ENCODE data around the gene CNST.

CNST gene

DNA sequence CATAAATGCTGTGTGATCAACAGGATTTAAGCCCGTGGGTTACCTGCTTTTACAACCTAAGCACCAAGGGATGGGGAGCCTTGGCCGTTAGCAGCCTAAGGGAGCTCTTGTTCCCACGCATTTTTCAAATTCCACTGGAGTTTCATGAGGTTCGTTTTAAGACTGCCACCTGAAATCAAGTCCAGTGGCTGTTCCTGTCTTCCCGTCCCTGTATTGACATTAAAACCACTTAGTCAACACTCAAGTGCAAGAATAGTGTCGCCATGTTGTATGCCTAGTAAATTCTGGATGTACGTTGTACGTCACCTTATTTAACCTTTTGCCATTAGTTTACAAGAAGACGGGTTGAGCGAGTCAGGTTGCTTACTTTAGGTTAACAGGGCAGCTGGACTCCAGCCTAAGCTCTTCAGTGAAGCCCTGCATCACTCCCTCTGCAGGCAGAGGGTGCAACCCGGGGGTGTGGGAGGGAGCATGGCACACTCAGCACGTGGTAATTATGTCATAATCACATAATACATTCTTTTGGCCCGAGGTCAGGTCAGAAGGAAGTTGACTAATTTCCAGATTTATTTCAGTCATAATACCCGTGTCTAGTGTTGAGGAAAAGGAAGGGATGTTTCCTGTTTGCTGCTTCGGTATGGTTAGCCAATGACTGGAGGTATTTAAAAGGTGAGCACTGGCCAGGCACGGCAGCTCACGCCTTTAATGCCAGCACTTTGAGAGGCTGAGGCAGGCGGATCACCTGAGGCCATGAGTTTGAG lies 42.5 kb downstream of the CNST start:
- H2BK120ac ChIP-seq (ENCODE audit: low read depth, low read length), result no peak overlapping the region
- peak; percentile 76 for DNase-seq
- H3K4me2 ChIP-seq (ENCODE audit: low read length), result no peak overlapping the region
- H2BK5ac ChIP-seq (ENCODE audit: low read length), result no peak overlapping the region
- H3K9ac ChIP-seq (ENCODE audit: low read length), result no peak overlapping the region
- H3K79me1 ChIP-seq (ENCODE audit: low read length), result peaks cover 5% of the 10 kb centered on the region
- H3K36me3 ChIP-seq (ENCODE audit: control insufficient read depth, insufficient read depth, low read length), result no peaks in the 10 kb centered on the region
- H3K4me3 ChIP-seq (ENCODE audit: low read length), result no peak overlapping the region
- H3K79me2 ChIP-seq (ENCODE audit: control insufficient read depth, insufficient read depth, low read length), result no peaks in the 10 kb centered on the region
- H3K56ac ChIP-seq (ENCODE audit: low read length), result no peak overlapping the region
- no peak overlapping the region for H4K5ac ChIP-seq (ENCODE audit: low read length)
- no peak overlapping the region for H3K4ac ChIP-seq (ENCODE audit: low read depth, low read length)
- no CpG with 5 or more reads among the region's 18 CpGs for WGBS (ENCODE audit: extremely low coverage, insufficient coverage, low lambda C conversion rate)
- H2BK15ac ChIP-seq (replicated peaks; ENCODE audit: low read depth), result no peak overlapping the region
- no peak overlapping the region for H2AK5ac ChIP-seq (ENCODE audit: low read length)
- no peak overlapping the region for H3K23ac ChIP-seq (ENCODE audit: low read length)
- H3K18ac ChIP-seq (ENCODE audit: low read length), result no peak overlapping the region
- H3K4me1 ChIP-seq (ENCODE audit: control insufficient read depth, low read depth, low read length), result peaks cover 3% of the 10 kb centered on the region
- H3K27ac ChIP-seq (ENCODE audit: low read depth, low read length), result no peak overlapping the region
- H4K8ac ChIP-seq (ENCODE audit: low read depth, low read length), result no peak overlapping the region
- H3K27me3 ChIP-seq (ENCODE audit: insufficient read depth, low read length, poor library complexity), result no peaks in the 10 kb centered on the region

GRCh38 chr1:246609632-246610031 lies 43.4 kb downstream of the CNST start:
- H3K23ac ChIP-seq (ENCODE audit: low read length), result no peak overlapping the region
- H3K27ac ChIP-seq (ENCODE audit: low read depth, low read length), result no peak overlapping the region

DNA sequence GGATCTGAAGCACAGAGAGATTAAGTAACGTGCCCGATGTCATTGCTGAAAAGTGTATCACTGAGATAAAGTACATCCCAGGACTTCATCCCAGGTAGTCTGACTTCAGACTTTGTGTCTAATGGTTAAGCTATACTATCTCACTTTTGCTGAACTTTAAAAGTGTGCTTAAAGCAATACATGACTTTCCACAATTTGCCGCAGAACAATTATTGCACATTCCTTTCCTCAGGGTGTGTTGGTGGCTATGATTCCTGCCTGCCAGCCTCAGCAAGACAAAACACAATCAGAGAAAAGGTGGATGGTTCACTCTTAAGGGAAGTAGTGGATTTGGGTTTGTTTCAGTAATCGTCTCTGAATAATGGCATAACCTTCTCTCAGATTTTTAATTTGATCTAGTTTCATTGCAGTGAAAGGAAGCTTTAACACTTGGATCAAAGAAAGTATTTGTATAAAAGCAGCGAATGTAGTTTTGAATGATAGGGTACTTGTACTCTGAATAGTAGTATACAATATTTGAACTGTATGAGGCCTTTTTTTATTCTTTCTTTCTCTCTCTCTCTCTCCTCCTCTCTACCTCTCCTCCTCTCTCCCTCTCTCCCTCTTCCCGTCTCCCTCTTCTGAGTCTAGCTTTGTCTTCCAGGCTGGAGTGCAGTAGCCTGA lies 47.0 kb downstream of the CNST start:
- peaks cover 5% of the 10 kb centered on the region for H3K79me1 ChIP-seq (ENCODE audit: low read length)
- H3K56ac ChIP-seq (ENCODE audit: low read length), result no peak overlapping the region
- H4K8ac ChIP-seq (ENCODE audit: low read depth, low read length), result no peak overlapping the region
- no peak for DNase-seq
- peaks cover 3% of the 10 kb centered on the region for H3K4me1 ChIP-seq (ENCODE audit: control insufficient read depth, low read depth, low read length)
- no peaks in the 10 kb centered on the region for H3K36me3 ChIP-seq (ENCODE audit: control insufficient read depth, insufficient read depth, low read length)
- no peak overlapping the region for H3K23ac ChIP-seq (ENCODE audit: low read length)
- H2BK15ac ChIP-seq (replicated peaks; ENCODE audit: low read depth), result no peak overlapping the region
- H3K27ac ChIP-seq (ENCODE audit: low read depth, low read length), result no peak overlapping the region
- no peak overlapping the region for H3K4me3 ChIP-seq (ENCODE audit: low read length)
- no peak overlapping the region for H4K5ac ChIP-seq (ENCODE audit: low read length)
- no peak overlapping the region for H3K9ac ChIP-seq (ENCODE audit: low read length)
- H2AK5ac ChIP-seq (ENCODE audit: low read length), result no peak overlapping the region
- no peak overlapping the region for H2BK5ac ChIP-seq (ENCODE audit: low read length)
- WGBS (ENCODE audit: extremely low coverage, insufficient coverage, low lambda C conversion rate), result no CpG with 5 or more reads among the region's 6 CpGs
- no peak overlapping the region for H3K4ac ChIP-seq (ENCODE audit: low read depth, low read length)
- H2BK120ac ChIP-seq (ENCODE audit: low read depth, low read length), result no peak overlapping the region
- H3K79me2 ChIP-seq (ENCODE audit: control insufficient read depth, insufficient read depth, low read length), result no peaks in the 10 kb centered on the region
- no peak overlapping the region for H3K4me2 ChIP-seq (ENCODE audit: low read length)
- no peak overlapping the region for H3K18ac ChIP-seq (ENCODE audit: low read length)
- H3K27me3 ChIP-seq (ENCODE audit: insufficient read depth, low read length, poor library complexity), result no peaks in the 10 kb centered on the region

More at GRCh38 chr1:246609632-246610031, 43.4 kb downstream of the CNST start:
- WGBS (ENCODE audit: extremely low coverage, insufficient coverage, low lambda C conversion rate), result no CpG with 5 or more reads among the region's 4 CpGs
- Histone ChIP-seq H3K79me1 (ENCODE audit: low read length) (peaks cover 5% of the 10 kb centered on the region), H2BK5ac (ENCODE audit: low read length) (no peak overlapping the region), H3K4me3 (ENCODE audit: low read length) (no peak overlapping the region), H3K56ac (ENCODE audit: low read length) (no peak overlapping the region), H3K9ac (ENCODE audit: low read length) (no peak overlapping the region), H3K4me1 (ENCODE audit: control insufficient read depth, low read depth, low read length) (peaks cover 3% of the 10 kb centered on the region), H3K27me3 (ENCODE audit: insufficient read depth, low read length, poor library complexity) (no peaks in the 10 kb centered on the region), H3K18ac (ENCODE audit: low read length) (no peak overlapping the region), H3K36me3 (ENCODE audit: control insufficient read depth, insufficient read depth, low read length) (no peaks in the 10 kb centered on the region), H2BK120ac (ENCODE audit: low read depth, low read length) (no peak overlapping the region), H3K4ac (ENCODE audit: low read depth, low read length) (no peak overlapping the region), H3K4me2 (ENCODE audit: low read length) (no peak overlapping the region), H2BK15ac (replicated peaks; ENCODE audit: low read depth) (no peak overlapping the region), H2AK5ac (ENCODE audit: low read length) (no peak overlapping the region), H3K79me2 (ENCODE audit: control insufficient read depth, insufficient read depth, low read length) (no peaks in the 10 kb centered on the region), H4K8ac (ENCODE audit: low read depth, low read length) (no peak overlapping the region), H4K5ac (ENCODE audit: low read length) (no peak overlapping the region)
- no peak for DNase-seq

GRCh38 chr1:246617156-246617555 lies 50.9 kb downstream of the CNST start:
- H2AK5ac ChIP-seq (ENCODE audit: low read length), result no peak overlapping the region
- no peak overlapping the region for H4K8ac ChIP-seq (ENCODE audit: low read depth, low read length)
- H2BK120ac ChIP-seq (ENCODE audit: low read depth, low read length), result no peak overlapping the region
- no peak overlapping the region for H3K18ac ChIP-seq (ENCODE audit: low read length)
- no peaks in the 10 kb centered on the region for H3K79me2 ChIP-seq (ENCODE audit: control insufficient read depth, insufficient read depth, low read length)
- no peaks in the 10 kb centered on the region for H3K4me1 ChIP-seq (ENCODE audit: control insufficient read depth, low read depth, low read length)
- H3K4me2 ChIP-seq (ENCODE audit: low read length), result no peak overlapping the region
- no peaks in the 10 kb centered on the region for H3K36me3 ChIP-seq (ENCODE audit: control insufficient read depth, insufficient read depth, low read length)
- H3K4me3 ChIP-seq (ENCODE audit: low read length), result no peak overlapping the region
- no peak overlapping the region for H3K9ac ChIP-seq (ENCODE audit: low read length)
- no peaks in the 10 kb centered on the region for H3K27me3 ChIP-seq (ENCODE audit: insufficient read depth, low read length, poor library complexity)
- DNase-seq, result no peak
- no peak overlapping the region for H3K23ac ChIP-seq (ENCODE audit: low read length)
- no peak overlapping the region for H2BK15ac ChIP-seq (replicated peaks; ENCODE audit: low read depth)
- H3K4ac ChIP-seq (ENCODE audit: low read depth, low read length), result no peak overlapping the region
- no peak overlapping the region for H3K27ac ChIP-seq (ENCODE audit: low read depth, low read length)
- no peak overlapping the region for H4K5ac ChIP-seq (ENCODE audit: low read length)
- H3K56ac ChIP-seq (ENCODE audit: low read length), result no peak overlapping the region
- no peaks in the 10 kb centered on the region for H3K79me1 ChIP-seq (ENCODE audit: low read length)
- H2BK5ac ChIP-seq (ENCODE audit: low read length), result no peak overlapping the region

- DNase-seq, result no peak
- Histone ChIP-seq H3K9ac (ENCODE audit: low read length) (no peak overlapping the region), H3K23ac (ENCODE audit: low read length) (no peak overlapping the region), H2AK5ac (ENCODE audit: low read length) (no peak overlapping the region), H4K5ac (ENCODE audit: low read length) (no peak overlapping the region), H3K79me1 (ENCODE audit: low read length) (no peaks in the 10 kb centered on the region), H3K56ac (ENCODE audit: low read length) (no peak overlapping the region), H3K4me1 (ENCODE audit: control insufficient read depth, low read depth, low read length) (no peaks in the 10 kb centered on the region), H2BK15ac (replicated peaks; ENCODE audit: low read depth) (no peak overlapping the region), H3K18ac (ENCODE audit: low read length) (no peak overlapping the region), H2BK120ac (ENCODE audit: low read depth, low read length) (no peak overlapping the region), H3K79me2 (ENCODE audit: control insufficient read depth, insufficient read depth, low read length) (no peaks in the 10 kb centered on the region), H3K36me3 (ENCODE audit: control insufficient read depth, insufficient read depth, low read length) (no peaks in the 10 kb centered on the region), H3K27me3 (ENCODE audit: insufficient read depth, low read length, poor library complexity) (no peaks in the 10 kb centered on the region), H3K4me2 (ENCODE audit: low read length) (no peak overlapping the region), H3K27ac (ENCODE audit: low read depth, low read length) (no peak overlapping the region), H2BK5ac (ENCODE audit: low read length) (no peak overlapping the region), H4K8ac (ENCODE audit: low read depth, low read length) (no peak overlapping the region), H3K4me3 (ENCODE audit: low read length) (no peak overlapping the region), H3K4ac (ENCODE audit: low read depth, low read length) (no peak overlapping the region)
- WGBS (ENCODE audit: extremely low coverage, insufficient coverage, low lambda C conversion rate), result no CpG with 5 or more reads among the region's 3 CpGs
These were observed 51.5 kb downstream of the CNST start for GRCh38 chr1:246617768-246618167.

Measured in mesendoderm (in vitro differentiated cells).